Activated CD8-positive, alpha-beta memory T cell treated with anti-CD3 and anti-CD28 coated beads for 36 hours (primary cell): ENCODE measurements around the gene MOCOS. TPM values are rescaled to one million over a fixed set of nuclear protein-coding genes. Genes with fewer than 3 reads are reported as not detected.

ENCODE experiments used
- CTCF ChIA-PET: fragments of 350-600 bp; sonication (Branson Sonifier 250); formaldehyde crosslinking; loops from one replicate; lab custom pipeline; 2021; ENCODE audit warnings: antibody characterized with exemption; lab: Charles Lee
- POLR2A ChIA-PET: fragments of 350-600 bp; sonication (Branson Sonifier 250); formaldehyde crosslinking; loops from one replicate; lab custom pipeline; 2021; ENCODE audit warnings: antibody characterized with exemption; lab: Charles Lee
- total RNA-seq, 2 experiments: library from RNA; stranded (reverse); gene quantifications; one replicate each; pipeline ENCODE4 v1.2.3, GENCODE V29; 2021

Gene MOCOS
- total RNA-seq, 2 experiments from 2014 or later, result 0.19 to 0.29 TPM

GRCh38 chr18:36176711-36177110, 10.6 kb upstream of the MOCOS start:
- ChIA-PET CTCF (no interaction called here), POLR2A (no interaction called here)

GRCh38 chr18:36177913-36178312, 9.4 kb upstream of the MOCOS start:
- ChIA-PET POLR2A (no interaction called here), CTCF (no interaction called here)

- ChIA-PET POLR2A (no interaction called here), CTCF (no interaction called here)
Observed at GRCh38 chr18:36179562-36180355, 7.5 kb upstream of the MOCOS start.

DNA sequence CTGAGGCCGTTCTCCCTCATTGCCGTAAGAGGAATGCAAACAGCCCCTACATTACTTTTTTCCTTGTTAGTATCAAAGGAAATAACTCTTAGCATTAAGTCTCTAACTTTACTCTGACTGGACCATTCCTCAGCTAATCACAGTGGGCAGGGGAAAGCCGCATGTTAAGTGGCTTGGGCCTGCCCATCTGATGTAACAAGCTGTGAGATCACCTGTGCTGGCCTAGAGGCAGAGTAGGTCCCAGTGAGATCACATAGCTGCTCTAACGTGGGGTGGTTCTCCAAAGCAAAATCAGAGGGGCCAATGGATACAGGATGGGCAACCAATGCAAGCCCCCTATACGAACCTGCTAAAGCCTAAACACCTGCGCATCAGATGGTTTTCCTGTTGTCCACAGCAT, 5.9 kb upstream of the MOCOS start:
- POLR2A ChIA-PET, result no interaction called here
- CTCF ChIA-PET, result no interaction called here

DNA sequence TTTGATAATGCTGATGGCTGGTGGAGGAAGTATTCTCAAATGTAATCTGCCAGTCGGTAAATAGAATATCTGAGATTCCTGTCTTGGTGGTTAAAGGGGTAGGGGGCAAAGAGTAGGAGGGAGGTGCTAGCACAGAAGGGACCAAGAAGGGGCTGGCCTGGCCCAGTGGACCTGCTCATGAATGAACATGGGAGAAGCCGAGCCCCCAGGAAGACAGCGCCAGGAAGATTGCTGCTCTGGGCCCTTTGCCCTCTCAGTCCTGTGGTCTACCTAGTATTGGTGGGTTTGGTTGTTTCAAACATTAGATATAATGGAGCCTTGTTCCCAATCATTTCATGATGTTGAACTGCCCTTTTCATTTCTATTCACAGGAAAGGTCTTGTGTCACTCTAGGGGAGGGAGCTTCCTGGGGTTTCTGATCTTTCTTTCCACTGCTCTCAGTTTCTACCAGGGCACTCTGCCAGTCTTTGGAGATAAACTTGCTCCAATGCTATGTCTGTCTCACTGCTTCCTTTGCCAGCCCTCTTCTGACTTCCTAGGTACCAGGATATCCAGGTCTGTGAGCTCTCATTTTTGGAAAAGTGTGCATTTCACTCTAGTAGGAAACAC, 5.3 kb upstream of the MOCOS start:
- ChIA-PET CTCF (no interaction called here), POLR2A (no interaction called here)

GRCh38 chr18:36183033-36183432, 4.3 kb upstream of the MOCOS start:
- CTCF ChIA-PET, result no interaction called here
- POLR2A ChIA-PET, result no interaction called here

GRCh38 chr18:36183987-36184386, 3.3 kb upstream of the MOCOS start:
- ChIA-PET CTCF (no interaction called here), POLR2A (no interaction called here)

DNA sequence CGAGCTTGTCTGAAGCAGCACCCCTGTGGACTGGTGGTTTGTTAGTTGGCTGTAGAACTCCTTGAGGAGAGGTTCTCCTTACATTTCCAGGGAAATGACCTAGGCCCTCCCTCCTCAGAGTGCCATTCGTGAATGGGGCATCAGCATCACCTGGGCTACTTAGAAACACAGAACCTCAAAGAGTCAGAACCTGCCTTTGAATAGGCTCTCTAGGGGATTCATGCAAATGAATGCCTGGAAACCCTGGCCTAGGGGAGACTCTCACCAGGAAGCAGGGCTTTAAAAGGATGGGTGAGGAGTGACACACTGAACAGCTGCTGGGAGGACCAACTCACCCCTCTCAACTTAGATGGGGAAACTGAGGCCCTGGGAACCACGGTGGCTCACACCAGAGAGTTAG, 2.1 kb upstream of the MOCOS start:
- ChIA-PET POLR2A (no interaction called here), CTCF (no interaction called here)

DNA sequence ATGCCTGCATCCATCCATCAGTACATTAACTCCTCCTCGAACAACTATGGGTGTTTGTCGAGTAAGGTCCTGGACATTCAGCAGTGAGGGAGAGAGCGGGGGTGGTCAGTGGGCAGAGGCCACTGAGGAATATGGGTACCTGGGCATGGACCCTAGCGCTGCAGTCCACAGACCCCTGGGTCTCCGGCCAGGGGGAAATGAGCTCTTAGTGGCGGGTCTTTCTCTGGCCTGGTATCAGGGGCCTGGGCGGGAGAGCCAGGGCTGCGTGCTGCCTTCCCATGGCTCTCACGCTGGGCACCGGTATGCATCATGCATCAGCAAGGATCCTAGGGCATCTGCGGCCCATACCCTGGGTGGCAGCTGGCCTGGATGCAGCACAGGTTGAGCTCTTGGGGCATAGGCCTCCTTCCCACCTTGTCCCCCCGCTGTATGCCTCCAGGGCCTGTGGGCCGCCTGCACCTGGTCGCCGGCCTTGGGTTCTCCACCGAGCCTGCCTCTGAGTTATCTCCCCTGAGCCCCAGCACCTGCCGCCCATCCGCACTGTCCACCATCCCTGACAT, 1.3 kb upstream of the MOCOS start:
- ChIA-PET CTCF (no interaction called here), POLR2A (no interaction called here)

- ChIA-PET CTCF (no interaction called here), POLR2A (no interaction called here)
Observed at GRCh38 chr18:36186461-36187192, 670 bp upstream of the MOCOS start.

GRCh38 chr18:36187826-36188721, 777 bp downstream of the MOCOS start:
- ChIA-PET POLR2A (no interaction called here), CTCF (no interaction called here)

DNA sequence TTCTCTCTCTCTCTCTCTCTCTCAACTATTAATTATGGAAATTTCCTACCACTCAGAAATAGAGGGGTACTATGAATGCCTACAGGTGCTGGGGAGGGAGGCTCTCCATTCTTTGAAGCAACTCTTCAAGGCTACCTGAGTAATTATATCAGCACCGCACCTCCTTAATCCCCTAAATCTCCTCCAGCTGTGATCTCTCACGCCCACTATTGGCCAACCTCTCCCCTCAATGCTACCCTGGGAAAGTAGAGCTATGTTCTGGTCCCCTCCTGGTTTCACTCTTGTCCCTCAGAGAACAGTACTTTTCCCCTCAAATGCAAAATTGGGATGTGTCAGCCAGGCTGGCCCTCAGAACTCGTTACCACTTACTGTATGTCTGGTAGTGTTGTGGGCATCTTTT, 1.6 kb downstream of the MOCOS start:
- ChIA-PET CTCF (no interaction called here), POLR2A (no interaction called here)

GRCh38 chr18:36189486-36189885, 2.2 kb downstream of the MOCOS start:
- CTCF ChIA-PET, result no interaction called here
- POLR2A ChIA-PET, result no interaction called here

DNA sequence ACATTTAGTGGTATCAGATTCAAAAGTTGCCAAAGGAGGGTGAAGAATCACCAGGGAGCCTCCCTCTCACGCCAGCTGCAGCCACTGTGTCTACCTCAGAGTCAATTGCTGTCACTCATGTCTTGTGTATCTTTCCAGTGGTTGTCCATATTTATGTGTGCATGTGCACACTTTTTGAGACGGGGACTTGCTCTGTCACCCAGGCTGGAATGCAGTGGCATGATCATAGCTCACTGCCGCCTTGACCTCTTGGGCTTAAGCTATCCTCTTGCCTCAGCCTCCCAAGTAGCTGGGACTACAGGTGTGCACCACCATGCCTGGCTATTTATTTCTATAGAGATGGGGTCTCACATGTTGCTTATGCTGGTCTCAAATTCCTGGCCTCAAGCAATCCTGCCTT, 4.0 kb downstream of the MOCOS start:
- CTCF ChIA-PET, result no interaction called here
- POLR2A ChIA-PET, result no interaction called here

- POLR2A ChIA-PET, result no interaction called here
- CTCF ChIA-PET, result no interaction called here
Observed at GRCh38 chr18:36191711-36192110, 4.4 kb downstream of the MOCOS start.

DNA sequence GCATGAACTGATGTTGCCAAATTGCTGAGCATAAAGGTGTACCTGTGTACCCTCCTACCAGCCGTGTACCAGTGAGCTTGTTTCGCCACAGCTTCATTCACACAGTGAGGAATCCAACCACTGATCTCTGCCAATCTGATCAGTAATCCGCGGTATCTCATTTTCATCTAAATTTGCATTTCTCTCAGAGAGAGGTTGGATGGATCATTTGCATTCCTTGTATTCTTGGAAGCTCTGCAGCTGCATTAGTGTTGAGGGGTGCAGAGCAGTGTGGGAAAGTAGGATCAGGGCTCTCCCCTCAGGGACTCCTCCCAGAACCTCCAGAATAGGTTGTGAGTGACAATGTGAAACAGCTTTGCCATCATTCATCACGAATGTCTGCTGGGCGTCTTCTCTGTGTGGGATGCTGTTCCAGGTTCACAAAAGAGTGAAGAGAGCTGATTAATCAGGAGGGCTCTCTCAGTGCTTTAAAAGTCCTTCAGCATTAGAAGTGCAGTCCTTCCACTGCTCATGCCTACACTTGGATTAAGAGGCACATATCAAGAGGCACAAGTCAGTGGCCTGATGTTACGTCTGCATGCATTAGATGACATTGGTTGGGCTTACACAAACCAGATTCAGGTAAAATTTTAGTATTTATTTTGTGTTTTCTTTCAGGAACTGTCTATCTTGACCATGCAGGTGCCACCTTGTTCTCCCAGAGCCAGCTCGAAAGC, 7.5 kb downstream of the MOCOS start:
- ChIA-PET POLR2A (no interaction called here), CTCF (no interaction called here)

- ChIA-PET POLR2A (no interaction called here), CTCF (no interaction called here)
Observed at GRCh38 chr18:36195427-36196122, 8.3 kb downstream of the MOCOS start.

DNA sequence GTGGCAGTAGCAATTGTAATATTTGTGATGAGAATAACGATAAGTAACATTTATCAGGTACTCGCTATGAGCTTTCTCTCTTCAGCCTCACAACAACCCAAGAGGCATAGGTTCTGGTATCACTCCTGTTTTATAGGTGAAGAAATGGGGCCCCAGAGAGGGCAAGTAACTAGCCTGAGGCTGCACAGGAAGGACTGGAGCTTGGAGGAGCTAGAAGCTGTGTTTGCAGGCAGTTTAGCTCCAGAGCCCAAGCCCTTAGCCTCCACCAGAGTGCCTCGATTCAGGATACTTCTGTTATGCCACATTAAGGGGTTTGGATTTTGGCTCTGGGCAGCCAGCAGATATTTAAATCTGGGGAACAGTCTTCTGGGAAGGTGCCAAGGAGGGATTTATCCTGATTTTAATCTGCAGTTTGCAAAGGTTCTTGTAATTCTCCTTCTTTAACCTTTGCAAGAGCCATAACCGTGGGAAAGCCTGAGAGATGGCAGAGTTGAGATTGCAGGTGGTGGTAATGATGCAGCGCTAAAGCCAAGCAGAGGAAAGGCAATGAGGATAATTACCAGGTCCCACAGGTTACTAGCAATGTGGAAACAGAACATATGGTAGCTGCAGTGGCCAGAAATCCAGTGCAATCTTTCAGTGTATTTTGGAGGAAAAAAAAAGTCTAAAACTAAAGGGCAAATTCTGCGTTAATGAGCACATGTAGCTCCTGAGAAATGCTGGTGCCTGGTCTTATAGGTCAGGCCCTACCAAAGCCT, 9.1 kb downstream of the MOCOS start:
- ChIA-PET POLR2A (no interaction called here), CTCF (no interaction called here)
